Esophagus muscularis mucosa (tissue), 4 donors: Measurements from ENCODE around the gene CDC5L. TPM values are rescaled to one million over a fixed set of nuclear protein-coding genes. Genes with fewer than 3 reads are reported as not detected.

ENCODE experiments used
- DNase-seq: peaks from one replicate; pipeline ENCODE4 v3.0.0-alpha.2; 2017; ENCODE audit errors: extremely low spot score
- H3K27ac ChIP-seq, 4 donors: fragments of 200-600 bp; sonication (generic); replicated peaks in 1 of 4; 1 replicate in 3 of 4; 2 replicates in 1 of 4; pipeline ENCODE4 v1.5.1; 2016 to 2019; ENCODE audit warnings: mild to moderate bottlenecking in 1 of 4
- H3K27me3 ChIP-seq, 4 donors: fragments of 200-600 bp; sonication (generic); one replicate each; pipeline versions ENCODE4 v1.5.1 to v1.6.0; 2016 to 2019
- H3K36me3 ChIP-seq, 4 donors: fragments of 200-600 bp; sonication (generic); one replicate each; pipeline ENCODE4 v1.5.1; 2016 to 2019
- H3K4me1 ChIP-seq, 4 donors: fragments of 200-600 bp; sonication (generic); one replicate each; pipeline ENCODE4 v1.5.1; 2016 to 2019
- H3K4me3 ChIP-seq, 4 donors: fragments of 200-600 bp; sonication (generic); 1 replicate in 2 of 4; 2 replicates in 2 of 4; pipeline ENCODE4 v1.5.1; 2016 to 2019; ENCODE audit warnings: mild to moderate bottlenecking in 4 of 4, moderate library complexity in 1 of 4
- H3K9me3 ChIP-seq, 4 donors: fragments of 200-600 bp; sonication (generic); 1 replicate in 3 of 4; 2 replicates in 1 of 4; pipeline ENCODE4 v1.5.1; 2016 to 2019
- EP300 ChIP-seq: sonication (generic); formaldehyde crosslinking; IDR thresholded peaks from one replicate; pipeline ENCODE4 v1.6.1; 2017; ENCODE audit warnings: antibody characterized with exemption
- POLR2A ChIP-seq: fragments of 450-650 bp; IDR thresholded peaks from one replicate; pipeline ENCODE4 v1.6.1; 2017; ENCODE audit warnings: antibody characterized with exemption, moderate library complexity, mild to moderate bottlenecking, low read depth
- POLR2AphosphoS5 ChIP-seq, 2 donors: sonication (generic); formaldehyde crosslinking; IDR thresholded peaks; one replicate each; pipeline ENCODE4 v1.6.1; 2017; ENCODE audit warnings: antibody characterized with exemption in 2 of 2
- WGBS: methylation state at CpG from one replicate; pipeline ENCODE4 v1.1.5; 2018; 5-methylcytosine and 5-hydroxymethylcytosine counted together
- intact Hi-C: fragments of 100-400 bp; cut with DNase I; formaldehyde crosslinking; loops from one replicate; pipeline ENCODE4 v1.15.1; 2023
- total RNA-seq, 4 donors: library from RNA; depleted of rRNA; stranded (reverse); fragments of >200 nt; gene quantifications; one replicate each; pipeline versions ENCODE4 v1.1.0 to v1.2.1, GENCODE V29; 2016
- TF ChIP-seq, protein P1 (sequence below), 3 experiments: fragments of 200-600 bp in 2 of 3; fragments of 450-650 bp in 1 of 3; sonication (generic) in 2 of 3; IDR thresholded peaks; one replicate each; pipeline ENCODE4 v1.5.1; 2017 to 2019; ENCODE audit warnings: antibody characterized with exemption in 3 of 3, mild to moderate bottlenecking in 2 of 3, moderate library complexity in 1 of 3

CDC5L gene
- total RNA-seq, 4 donors from 2014 or later = 18.4 to 25.4 (median 21.9) TPM

DNA sequence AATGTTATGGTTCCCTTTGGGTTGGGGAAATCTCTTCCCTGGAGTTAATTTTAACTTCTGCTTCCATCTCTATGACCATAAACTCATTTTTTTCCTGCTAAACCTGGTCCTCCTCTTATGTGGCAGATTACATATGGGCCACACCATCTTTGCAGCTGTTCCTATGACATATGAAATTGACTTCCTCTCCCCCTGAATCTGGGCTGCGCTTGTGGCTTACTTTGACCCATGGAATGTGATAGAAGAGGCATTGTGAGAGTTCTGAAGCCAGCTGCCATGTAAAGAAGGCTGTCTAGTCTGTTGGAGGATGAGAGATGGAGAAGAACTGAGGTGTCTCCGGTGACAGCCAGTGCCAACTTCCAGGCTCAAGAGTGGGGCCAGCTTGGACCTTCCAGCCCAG is 100.1 kb downstream of the CDC5L start:
- peaks cover 11 to 17% (median 16%) of the 10 kb centered on the region in 4 donors for H3K4me1 ChIP-seq
- H3K36me3 ChIP-seq = no peaks in the 10 kb centered on the region
- peaks cover 0 to 35% (median 2%) of the 10 kb centered on the region in 4 donors for H3K27me3 ChIP-seq
- H3K4me3 ChIP-seq = no peak overlapping the region
- DNase-seq = no peak
- TF ChIP-seq, protein P1, sequence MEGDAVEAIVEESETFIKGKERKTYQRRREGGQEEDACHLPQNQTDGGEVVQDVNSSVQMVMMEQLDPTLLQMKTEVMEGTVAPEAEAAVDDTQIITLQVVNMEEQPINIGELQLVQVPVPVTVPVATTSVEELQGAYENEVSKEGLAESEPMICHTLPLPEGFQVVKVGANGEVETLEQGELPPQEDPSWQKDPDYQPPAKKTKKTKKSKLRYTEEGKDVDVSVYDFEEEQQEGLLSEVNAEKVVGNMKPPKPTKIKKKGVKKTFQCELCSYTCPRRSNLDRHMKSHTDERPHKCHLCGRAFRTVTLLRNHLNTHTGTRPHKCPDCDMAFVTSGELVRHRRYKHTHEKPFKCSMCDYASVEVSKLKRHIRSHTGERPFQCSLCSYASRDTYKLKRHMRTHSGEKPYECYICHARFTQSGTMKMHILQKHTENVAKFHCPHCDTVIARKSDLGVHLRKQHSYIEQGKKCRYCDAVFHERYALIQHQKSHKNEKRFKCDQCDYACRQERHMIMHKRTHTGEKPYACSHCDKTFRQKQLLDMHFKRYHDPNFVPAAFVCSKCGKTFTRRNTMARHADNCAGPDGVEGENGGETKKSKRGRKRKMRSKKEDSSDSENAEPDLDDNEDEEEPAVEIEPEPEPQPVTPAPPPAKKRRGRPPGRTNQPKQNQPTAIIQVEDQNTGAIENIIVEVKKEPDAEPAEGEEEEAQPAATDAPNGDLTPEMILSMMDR (IDR thresholded peaks at IDR 0.05) = no peak
- intact Hi-C loops = no loop called here
- no peaks in the 10 kb centered on the region for H3K9me3 ChIP-seq
- H3K27ac ChIP-seq = no peak overlapping the region
- WGBS = 100% methylated on average over 2 of the region's 2 CpGs

- intact Hi-C loops = no loop called here
- Histone ChIP-seq H3K4me3 (peak overlapping the region in 1 of 4 donors; percentile 11), H3K4me1 (peaks cover 11 to 17% (median 16%) of the 10 kb centered on the region in 4 donors), H3K27me3 (peaks cover 0 to 18% (median 2%) of the 10 kb centered on the region in 4 donors), H3K9me3 (no peaks in the 10 kb centered on the region), H3K36me3 (no peaks in the 10 kb centered on the region), H3K27ac (peak overlapping the region; percentile 63 to 72 (median 66))
- no peak for DNase-seq
- 41% methylated on average over 5 of the region's 6 CpGs for WGBS
- TF ChIP-seq POLR2AphosphoS5 (IDR thresholded peaks at IDR 0.05) = peak; percentile 70 to 81
- TF ChIP-seq POLR2A = no peak
These were observed 102.6 kb downstream of the CDC5L start for GRCh38 chr6:44489910-44490604.

GRCh38 chr6:44493132-44493531 is 105.6 kb downstream of the CDC5L start:
- DNase-seq = no peak
- no peak overlapping the region for H3K4me3 ChIP-seq

GRCh38 chr6:44493593-44493992 is 106.1 kb downstream of the CDC5L start:
- Histone ChIP-seq H3K9me3 (no peaks in the 10 kb centered on the region), H3K36me3 (no peaks in the 10 kb centered on the region), H3K4me3 (no peak overlapping the region), H3K27me3 (peaks cover 0 to 37% (median 2%) of the 10 kb centered on the region in 4 donors), H3K27ac (no peak overlapping the region), H3K4me1 (peaks cover 11 to 17% (median 16%) of the 10 kb centered on the region in 4 donors)
- TF ChIP-seq POLR2AphosphoS5 (IDR thresholded peaks at IDR 0.05) (no peak), EP300 (no peak), POLR2A (no peak)
- TF ChIP-seq, protein P1 (IDR thresholded peaks at IDR 0.05) = no peak
- intact Hi-C loops = no loop called here
- WGBS = 89% methylated on average over 6 of the region's 6 CpGs
- DNase-seq = no peak

More at GRCh38 chr6:44493132-44493531, 105.6 kb downstream of the CDC5L start:
- 90% methylated on average over 5 of the region's 5 CpGs for WGBS
- Histone ChIP-seq H3K4me1 (peaks cover 11 to 17% (median 16%) of the 10 kb centered on the region in 4 donors), H3K27ac (no peak overlapping the region), H3K27me3 (peaks cover 0 to 37% (median 2%) of the 10 kb centered on the region in 4 donors), H3K9me3 (no peaks in the 10 kb centered on the region), H3K36me3 (no peaks in the 10 kb centered on the region)
- intact Hi-C loops = no loop called here
- TF ChIP-seq EP300 (no peak), POLR2AphosphoS5 (IDR thresholded peaks at IDR 0.05) (no peak), POLR2A (no peak)
- TF ChIP-seq, protein P1 (IDR thresholded peaks at IDR 0.05) = no peak

GRCh38 chr6:44494011-44494501 is 106.5 kb downstream of the CDC5L start:
- Histone ChIP-seq H3K4me1 (peaks cover 11 to 17% (median 16%) of the 10 kb centered on the region in 4 donors), H3K27ac (no peak overlapping the region), H3K4me3 (no peak overlapping the region), H3K27me3 (peaks cover 0 to 41% (median 2%) of the 10 kb centered on the region in 4 donors), H3K36me3 (no peaks in the 10 kb centered on the region), H3K9me3 (no peaks in the 10 kb centered on the region)
- TF ChIP-seq, protein P1 (IDR thresholded peaks at IDR 0.05) = no peak
- TF ChIP-seq POLR2A (no peak), POLR2AphosphoS5 (IDR thresholded peaks at IDR 0.05) (no peak), EP300 (no peak)
- WGBS = 73% methylated on average over 7 of the region's 7 CpGs
- DNase-seq = no peak
- intact Hi-C loops = no loop called here
